ENCODE measurements around the gene GRM1.

GRCh38 chr6:146315381-146316174 is 286.7 kb downstream of the GRM1 start:
- TF ChIP-seq CTCF (IDR thresholded peaks at IDR 0.05; ENCODE audit: low read depth, low read length, poor library complexity, severe bottlenecking) (no peak), EZH2phosphoT487 (IDR thresholded peaks at IDR 0.05; ENCODE audit: borderline replicate concordance, low read length) (no peak)

Data from DOHH2 (cell line).